Measurements from ENCODE around the gene ZNF827.

The ZNF827 gene

GRCh38 chr4:145934434-145935047 is 4.1 kb downstream of the ZNF827 start:
- Histone ChIP-seq H3K4me1 (ENCODE audit: control insufficient read depth in 5 of 5, insufficient read depth in 5 of 5, low read length in 5 of 5) (peaks cover 0 to 30% (median 22%) of the 10 kb centered on the region in 5 donors), H3K9me3 (ENCODE audit: control insufficient read depth in 5 of 5, low read length in 5 of 5) (no peaks in the 10 kb centered on the region), H3K27me3 (ENCODE audit: control insufficient read depth in 5 of 5, insufficient read depth in 4 of 5, low read length in 5 of 5) (no peaks in the 10 kb centered on the region), H3K4me3 (ENCODE audit: low read depth in 1 of 5, low read length in 5 of 5) (no peak overlapping the region), H3K27ac (ENCODE audit: low read depth, low read length) (peak overlapping the region; percentile 88), H3K36me3 (ENCODE audit: control insufficient read depth in 5 of 5, insufficient read depth in 5 of 5, low read length in 5 of 5) (no peaks in the 10 kb centered on the region), H3K9ac (ENCODE audit: low read length in 5 of 5) (no peak overlapping the region)

GRCh38 chr4:145933134-145933533 is 5.5 kb downstream of the ZNF827 start:
- Histone ChIP-seq H3K9ac (ENCODE audit: low read length in 5 of 5) (no peak overlapping the region), H3K36me3 (ENCODE audit: control insufficient read depth in 5 of 5, insufficient read depth in 5 of 5, low read length in 5 of 5) (no peaks in the 10 kb centered on the region), H3K9me3 (ENCODE audit: control insufficient read depth in 5 of 5, low read length in 5 of 5) (no peaks in the 10 kb centered on the region), H3K4me3 (ENCODE audit: low read depth in 1 of 5, low read length in 5 of 5) (no peak overlapping the region), H3K27me3 (ENCODE audit: control insufficient read depth in 5 of 5, insufficient read depth in 4 of 5, low read length in 5 of 5) (no peaks in the 10 kb centered on the region), H3K27ac (ENCODE audit: low read depth, low read length) (no peak overlapping the region), H3K4me1 (ENCODE audit: control insufficient read depth in 5 of 5, insufficient read depth in 5 of 5, low read length in 5 of 5) (peaks cover 0 to 19% (median 16%) of the 10 kb centered on the region in 5 donors)

- Histone ChIP-seq H3K27ac (ENCODE audit: low read depth, low read length) (no peak overlapping the region), H3K36me3 (ENCODE audit: control insufficient read depth in 5 of 5, insufficient read depth in 5 of 5, low read length in 5 of 5) (no peaks in the 10 kb centered on the region), H3K4me1 (ENCODE audit: control insufficient read depth in 5 of 5, insufficient read depth in 5 of 5, low read length in 5 of 5) (peaks cover 0 to 24% (median 15%) of the 10 kb centered on the region in 5 donors)
Observed at GRCh38 chr4:145931403-145931802, 7.2 kb downstream of the ZNF827 start.

GRCh38 chr4:145930592-145930991 is 8.0 kb downstream of the ZNF827 start:
- H3K27ac ChIP-seq (ENCODE audit: low read depth, low read length): no peak overlapping the region
- no peaks in the 10 kb centered on the region for H3K9me3 ChIP-seq (ENCODE audit: control insufficient read depth in 5 of 5, low read length in 5 of 5)
- no peak overlapping the region for H3K4me3 ChIP-seq (ENCODE audit: low read depth in 1 of 5, low read length in 5 of 5)
- H3K9ac ChIP-seq (ENCODE audit: low read length in 5 of 5): no peak overlapping the region
- peaks cover 0 to 21% (median 8%) of the 10 kb centered on the region in 5 donors for H3K4me1 ChIP-seq (ENCODE audit: control insufficient read depth in 5 of 5, insufficient read depth in 5 of 5, low read length in 5 of 5)
- H3K27me3 ChIP-seq (ENCODE audit: control insufficient read depth in 5 of 5, insufficient read depth in 4 of 5, low read length in 5 of 5): no peaks in the 10 kb centered on the region
- H3K36me3 ChIP-seq (ENCODE audit: control insufficient read depth in 5 of 5, insufficient read depth in 5 of 5, low read length in 5 of 5): no peaks in the 10 kb centered on the region

More at GRCh38 chr4:145931403-145931802, 7.2 kb downstream of the ZNF827 start:
- no peaks in the 10 kb centered on the region for H3K27me3 ChIP-seq (ENCODE audit: control insufficient read depth in 5 of 5, insufficient read depth in 4 of 5, low read length in 5 of 5)
- H3K9me3 ChIP-seq (ENCODE audit: control insufficient read depth in 5 of 5, low read length in 5 of 5): no peaks in the 10 kb centered on the region
- H3K9ac ChIP-seq (ENCODE audit: low read length in 5 of 5): no peak overlapping the region
- H3K4me3 ChIP-seq (ENCODE audit: low read depth in 1 of 5, low read length in 5 of 5): no peak overlapping the region

- H3K4me1 ChIP-seq (ENCODE audit: control insufficient read depth in 5 of 5, insufficient read depth in 5 of 5, low read length in 5 of 5): peaks cover 0 to 14% (median 3%) of the 10 kb centered on the region in 5 donors
- no peak overlapping the region for H3K4me3 ChIP-seq (ENCODE audit: low read depth in 1 of 5, low read length in 5 of 5)
- H3K27ac ChIP-seq (ENCODE audit: low read depth, low read length): no peak overlapping the region
- no peaks in the 10 kb centered on the region for H3K9me3 ChIP-seq (ENCODE audit: control insufficient read depth in 5 of 5, low read length in 5 of 5)
- H3K27me3 ChIP-seq (ENCODE audit: control insufficient read depth in 5 of 5, insufficient read depth in 4 of 5, low read length in 5 of 5): no peaks in the 10 kb centered on the region
- H3K36me3 ChIP-seq (ENCODE audit: control insufficient read depth in 5 of 5, insufficient read depth in 5 of 5, low read length in 5 of 5): no peaks in the 10 kb centered on the region
- H3K9ac ChIP-seq (ENCODE audit: low read length in 5 of 5): no peak overlapping the region
Observed at GRCh38 chr4:145929415-145930178, 9.0 kb downstream of the ZNF827 start.

GRCh38 chr4:145928748-145929147 is 9.9 kb downstream of the ZNF827 start:
- no peaks in the 10 kb centered on the region for H3K36me3 ChIP-seq (ENCODE audit: control insufficient read depth in 5 of 5, insufficient read depth in 5 of 5, low read length in 5 of 5)

GRCh38 chr4:145927030-145927429 is 11.6 kb downstream of the ZNF827 start:
- peaks cover 0 to 8% (median 3%) of the 10 kb centered on the region in 5 donors for H3K4me1 ChIP-seq (ENCODE audit: control insufficient read depth in 5 of 5, insufficient read depth in 5 of 5, low read length in 5 of 5)
- no peaks in the 10 kb centered on the region for H3K9me3 ChIP-seq (ENCODE audit: control insufficient read depth in 5 of 5, low read length in 5 of 5)
- H3K4me3 ChIP-seq (ENCODE audit: low read depth in 1 of 5, low read length in 5 of 5): no peak overlapping the region
- no peaks in the 10 kb centered on the region for H3K27me3 ChIP-seq (ENCODE audit: control insufficient read depth in 5 of 5, insufficient read depth in 4 of 5, low read length in 5 of 5)
- no peak overlapping the region for H3K27ac ChIP-seq (ENCODE audit: low read depth, low read length)
- H3K9ac ChIP-seq (ENCODE audit: low read length in 5 of 5): no peak overlapping the region
- no peaks in the 10 kb centered on the region for H3K36me3 ChIP-seq (ENCODE audit: control insufficient read depth in 5 of 5, insufficient read depth in 5 of 5, low read length in 5 of 5)

More at GRCh38 chr4:145928748-145929147, 9.9 kb downstream of the ZNF827 start:
- peaks cover 0 to 8% (median 3%) of the 10 kb centered on the region in 5 donors for H3K4me1 ChIP-seq (ENCODE audit: control insufficient read depth in 5 of 5, insufficient read depth in 5 of 5, low read length in 5 of 5)
- no peak overlapping the region for H3K9ac ChIP-seq (ENCODE audit: low read length in 5 of 5)
- H3K27ac ChIP-seq (ENCODE audit: low read depth, low read length): no peak overlapping the region
- no peak overlapping the region for H3K4me3 ChIP-seq (ENCODE audit: low read depth in 1 of 5, low read length in 5 of 5)
- H3K27me3 ChIP-seq (ENCODE audit: control insufficient read depth in 5 of 5, insufficient read depth in 4 of 5, low read length in 5 of 5): no peaks in the 10 kb centered on the region
- H3K9me3 ChIP-seq (ENCODE audit: control insufficient read depth in 5 of 5, low read length in 5 of 5): no peaks in the 10 kb centered on the region

- peaks cover 0 to 32% (median 20%) of the 10 kb centered on the region in 5 donors for H3K4me1 ChIP-seq (ENCODE audit: control insufficient read depth in 5 of 5, insufficient read depth in 5 of 5, low read length in 5 of 5)
- H3K27ac ChIP-seq (ENCODE audit: low read depth, low read length): no peak overlapping the region
- no peaks in the 10 kb centered on the region for H3K36me3 ChIP-seq (ENCODE audit: control insufficient read depth in 5 of 5, insufficient read depth in 5 of 5, low read length in 5 of 5)
- no peak overlapping the region for H3K9ac ChIP-seq (ENCODE audit: low read length in 5 of 5)
- H3K4me3 ChIP-seq (ENCODE audit: low read depth in 1 of 5, low read length in 5 of 5): no peak overlapping the region
- H3K9me3 ChIP-seq (ENCODE audit: control insufficient read depth in 5 of 5, low read length in 5 of 5): no peaks in the 10 kb centered on the region
- H3K27me3 ChIP-seq (ENCODE audit: control insufficient read depth in 5 of 5, insufficient read depth in 4 of 5, low read length in 5 of 5): no peaks in the 10 kb centered on the region
Observed at GRCh38 chr4:145921231-145921630, 17.4 kb downstream of the ZNF827 start.

- H3K9ac ChIP-seq (ENCODE audit: low read length in 5 of 5): peak overlapping the region in 1 of 5 donors; percentile 27
- no peaks in the 10 kb centered on the region for H3K9me3 ChIP-seq (ENCODE audit: control insufficient read depth in 5 of 5, low read length in 5 of 5)
- H3K4me3 ChIP-seq (ENCODE audit: low read depth in 1 of 5, low read length in 5 of 5): peak overlapping the region; percentile 5 to 58 (median 38)
- peaks cover 0 to 32% (median 23%) of the 10 kb centered on the region in 5 donors for H3K4me1 ChIP-seq (ENCODE audit: control insufficient read depth in 5 of 5, insufficient read depth in 5 of 5, low read length in 5 of 5)
- no peaks in the 10 kb centered on the region for H3K27me3 ChIP-seq (ENCODE audit: control insufficient read depth in 5 of 5, insufficient read depth in 4 of 5, low read length in 5 of 5)
- H3K36me3 ChIP-seq (ENCODE audit: control insufficient read depth in 5 of 5, insufficient read depth in 5 of 5, low read length in 5 of 5): no peaks in the 10 kb centered on the region
- peak overlapping the region; percentile 31 for H3K27ac ChIP-seq (ENCODE audit: low read depth, low read length)
Observed at GRCh38 chr4:145920205-145920604, 18.4 kb downstream of the ZNF827 start.

GRCh38 chr4:145912376-145912775 is 26.2 kb downstream of the ZNF827 start:
- Histone ChIP-seq H3K27me3 (ENCODE audit: control insufficient read depth in 5 of 5, insufficient read depth in 4 of 5, low read length in 5 of 5) (no peaks in the 10 kb centered on the region), H3K4me1 (ENCODE audit: control insufficient read depth in 5 of 5, insufficient read depth in 5 of 5, low read length in 5 of 5) (peaks cover 0 to 30% (median 25%) of the 10 kb centered on the region in 5 donors), H3K9ac (ENCODE audit: low read length in 5 of 5) (no peak overlapping the region), H3K27ac (ENCODE audit: low read depth, low read length) (no peak overlapping the region), H3K4me3 (ENCODE audit: low read depth in 1 of 5, low read length in 5 of 5) (no peak overlapping the region), H3K36me3 (ENCODE audit: control insufficient read depth in 5 of 5, insufficient read depth in 5 of 5, low read length in 5 of 5) (no peaks in the 10 kb centered on the region), H3K9me3 (ENCODE audit: control insufficient read depth in 5 of 5, low read length in 5 of 5) (no peaks in the 10 kb centered on the region)
